GM21717 (cell line): ENCODE data around the gene CLCN4.

Experiments
- ATAC-seq: cut with Tn5 transposase; IDR thresholded peaks from one replicate; pipeline ENCODE4 v1.9.1; 2021; ENCODE audit warnings: mild to moderate bottlenecking, moderate library complexity; ENCODE audit not compliant: unreplicated experiment

CLCN4 gene

DNA sequence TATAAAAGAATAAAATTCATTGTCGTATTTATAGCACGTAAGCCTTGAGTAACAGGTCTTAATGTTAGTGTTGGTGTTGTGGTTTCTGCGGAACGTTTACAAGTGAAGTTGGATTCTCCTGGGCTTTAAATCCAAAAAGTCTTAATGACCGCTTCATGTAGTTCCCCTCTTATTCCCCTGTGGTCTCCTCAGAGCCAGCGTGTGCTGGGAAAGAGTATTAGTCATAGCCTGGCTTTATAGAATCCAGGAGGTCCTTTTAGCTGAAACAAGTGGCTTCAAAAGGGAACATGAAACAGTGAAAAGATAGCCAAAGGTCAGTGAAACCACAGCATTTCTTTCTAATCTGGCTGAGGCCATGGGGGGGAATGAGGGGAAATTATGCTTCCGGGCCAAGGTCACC lies 79.1 kb downstream of the CLCN4 start:
- ATAC-seq = no peak

DNA sequence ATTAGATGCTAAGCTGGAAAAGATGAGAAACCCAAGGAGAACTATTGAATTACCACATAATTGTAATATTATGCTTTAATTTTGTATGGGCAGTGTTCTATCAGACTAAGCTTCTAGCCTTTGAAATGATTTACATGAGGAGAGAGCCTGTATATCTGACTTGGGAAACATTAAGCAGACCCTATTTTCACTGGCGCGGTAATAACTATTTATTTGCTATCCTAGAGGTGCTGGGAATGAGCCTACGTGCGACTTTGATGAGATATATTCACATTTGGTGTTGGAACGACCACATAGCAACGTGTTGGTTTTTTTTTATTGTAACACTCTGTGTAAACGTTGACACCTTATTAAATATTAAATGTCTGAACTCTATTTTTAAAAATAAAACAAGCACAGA lies 80.5 kb downstream of the CLCN4 start:
- ATAC-seq = no peak

DNA sequence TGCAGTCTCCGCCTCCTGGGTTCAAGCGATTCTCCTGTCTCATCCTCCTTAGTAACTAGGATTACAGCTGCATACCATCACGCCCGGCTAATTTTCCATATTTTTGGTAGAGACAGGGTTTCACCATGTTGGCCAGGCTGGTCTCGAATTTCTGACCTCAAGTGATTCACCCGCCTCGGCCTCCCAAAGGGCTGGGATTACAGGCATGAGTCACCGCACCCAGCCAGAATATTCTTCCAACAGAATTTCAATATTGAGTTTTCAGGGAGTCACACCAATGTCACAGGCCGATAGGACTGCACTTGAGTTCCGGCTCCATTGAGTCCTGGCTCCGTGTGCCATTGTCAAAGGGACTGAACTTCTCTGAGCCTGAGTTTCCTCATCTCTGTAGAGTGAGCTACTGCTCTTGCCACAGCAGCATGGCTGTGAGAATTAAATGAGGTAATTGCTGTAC lies 82.9 kb downstream of the CLCN4 start:
- ATAC-seq = no peak

DNA sequence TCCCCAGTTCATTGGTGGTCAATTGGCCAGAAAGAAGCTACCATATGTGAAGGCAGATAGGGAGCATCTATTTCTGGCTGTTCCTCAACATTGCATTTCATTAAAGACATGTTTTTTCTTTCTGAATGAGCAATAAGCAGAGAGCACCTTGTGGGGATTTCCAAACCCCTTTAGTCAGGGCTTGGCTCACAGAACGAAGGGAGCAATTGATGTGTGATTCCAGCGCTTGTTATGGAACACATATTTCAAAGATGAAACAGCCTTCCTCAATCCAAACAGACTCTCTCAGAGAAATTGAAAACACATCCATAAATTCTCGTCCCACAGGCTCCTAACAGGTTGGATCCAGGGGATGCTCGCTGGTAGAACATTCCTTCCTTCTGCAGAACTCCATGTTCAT lies 84.1 kb downstream of the CLCN4 start:
- no peak for ATAC-seq

DNA sequence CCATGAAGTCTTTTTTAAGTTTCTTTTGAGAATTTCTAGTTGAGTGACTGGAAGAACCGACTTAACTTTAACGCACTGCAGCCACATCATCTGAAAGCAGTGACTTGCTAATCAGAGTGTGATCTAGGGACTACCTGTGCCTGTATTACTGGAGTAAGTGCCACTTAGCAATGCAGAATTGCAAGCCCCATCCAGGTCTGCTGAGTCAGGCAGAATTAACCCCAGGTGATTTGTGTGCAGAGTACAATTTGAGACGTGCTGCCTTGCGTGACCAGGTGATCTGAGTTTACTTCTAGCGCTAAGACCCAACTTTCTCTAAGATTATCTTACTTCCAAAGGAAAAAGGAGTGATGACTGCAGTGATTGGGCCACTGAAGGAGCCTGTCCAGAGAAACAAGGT lies 85.3 kb downstream of the CLCN4 start:
- no peak for ATAC-seq

DNA sequence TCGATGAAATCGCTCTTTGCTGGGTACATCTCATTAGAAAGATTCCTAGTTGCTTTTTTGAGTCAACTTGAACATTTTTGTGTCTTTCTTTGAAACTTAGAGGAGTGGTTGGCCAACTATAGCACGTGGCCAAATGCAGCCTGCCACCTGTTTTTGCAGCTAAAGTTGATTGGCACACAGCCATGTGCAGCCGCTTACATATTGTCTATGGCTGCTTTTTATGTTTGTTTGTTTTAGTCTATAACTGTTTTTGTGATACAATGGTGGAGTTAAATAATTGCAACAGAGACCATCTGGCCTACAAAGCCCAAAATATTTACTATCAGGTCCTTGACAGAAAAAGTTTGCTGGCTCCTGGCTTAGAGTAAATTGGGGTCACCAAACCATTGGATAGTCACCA lies 86.3 kb downstream of the CLCN4 start:
- ATAC-seq = no peak

DNA sequence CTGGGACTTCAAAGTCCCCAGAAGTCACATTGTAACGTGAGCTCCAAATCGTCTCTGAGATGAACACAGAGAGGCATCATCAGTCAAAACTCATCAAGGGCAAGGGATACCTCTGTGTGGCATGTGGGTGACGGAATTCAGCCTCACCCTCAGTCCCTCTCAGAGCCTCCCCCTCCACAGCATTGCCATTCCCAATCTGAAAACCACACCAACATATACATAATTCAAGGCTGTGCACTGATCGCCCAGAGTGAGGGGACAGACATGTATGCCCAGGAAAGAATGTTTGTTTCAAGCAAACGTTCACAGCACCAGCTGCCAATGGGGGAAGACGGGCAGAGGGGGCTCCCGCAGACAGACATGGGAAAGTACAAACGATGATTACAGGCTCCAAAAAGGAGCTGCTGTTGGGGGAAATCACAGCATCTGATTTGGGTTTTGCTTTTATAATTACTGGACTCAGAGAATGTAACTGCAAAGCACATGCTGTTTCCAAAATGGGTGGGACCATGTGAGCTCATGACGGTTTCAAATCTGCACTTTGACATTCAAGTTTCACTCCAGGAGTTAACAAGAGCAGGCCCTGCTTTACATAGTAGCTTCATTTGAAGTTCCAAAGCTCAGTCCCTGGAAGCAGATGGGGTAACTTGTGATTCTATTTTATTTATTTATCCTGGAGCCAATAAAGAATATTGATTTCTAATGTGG lies 88.3 kb downstream of the CLCN4 start:
- no peak for ATAC-seq

DNA sequence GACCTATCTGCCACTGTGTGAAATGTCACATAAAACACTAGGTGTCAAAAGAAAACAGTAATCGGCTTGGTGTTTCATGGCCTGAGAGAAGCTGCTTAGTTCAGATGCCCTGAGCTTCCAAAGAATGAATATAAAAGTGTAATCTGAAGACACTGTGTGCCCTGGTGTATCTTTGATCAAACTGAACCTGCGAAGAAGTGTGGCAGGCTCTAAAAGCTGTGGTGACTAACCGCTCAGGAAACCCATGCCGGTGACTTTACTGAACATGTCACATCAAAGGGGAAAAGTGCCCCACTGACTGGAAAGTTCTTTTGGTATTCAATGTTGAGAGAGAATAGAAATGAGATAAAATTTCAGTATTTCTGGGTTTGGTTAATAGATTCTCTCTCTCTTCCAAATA lies 89.1 kb downstream of the CLCN4 start:
- no peak for ATAC-seq

DNA sequence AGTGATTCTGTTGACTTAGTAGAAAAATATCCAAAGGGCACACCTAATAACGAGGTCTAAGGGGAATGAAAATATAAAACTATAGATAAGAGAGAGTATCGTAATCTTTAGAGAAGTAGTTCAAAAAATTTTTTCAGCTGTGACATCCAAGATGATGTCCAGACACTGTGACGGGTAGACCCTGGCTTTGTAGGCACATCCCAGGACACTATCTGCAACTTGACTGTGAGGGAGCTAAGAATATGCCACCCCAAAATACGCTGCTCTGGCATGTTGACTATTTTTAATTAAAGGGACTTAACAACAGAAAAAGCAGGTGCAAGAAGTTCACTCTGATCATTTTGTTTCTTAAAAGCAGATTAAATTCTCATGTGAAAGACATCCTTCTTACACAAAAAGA lies 89.5 kb downstream of the CLCN4 start:
- no peak for ATAC-seq

DNA sequence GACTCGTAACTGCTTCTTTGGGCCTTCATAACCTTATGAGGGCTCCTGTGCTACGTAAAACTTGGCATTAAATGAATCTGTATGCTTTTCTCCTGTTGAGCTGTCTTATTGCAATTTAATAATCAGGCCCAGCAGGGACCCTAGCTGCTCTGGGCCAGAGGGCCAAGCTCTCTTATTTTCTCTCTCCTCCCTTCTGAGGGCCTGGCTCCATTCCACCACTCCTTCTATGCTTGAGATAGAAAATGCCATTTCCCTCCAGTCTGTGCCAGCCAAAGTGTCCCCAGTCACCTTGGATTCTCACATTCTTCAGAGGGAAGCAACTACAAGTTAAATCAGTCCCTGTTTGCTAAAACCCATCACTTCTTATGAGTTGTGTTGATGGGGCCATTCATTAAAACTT lies 90.1 kb downstream of the CLCN4 start:
- no peak for ATAC-seq

DNA sequence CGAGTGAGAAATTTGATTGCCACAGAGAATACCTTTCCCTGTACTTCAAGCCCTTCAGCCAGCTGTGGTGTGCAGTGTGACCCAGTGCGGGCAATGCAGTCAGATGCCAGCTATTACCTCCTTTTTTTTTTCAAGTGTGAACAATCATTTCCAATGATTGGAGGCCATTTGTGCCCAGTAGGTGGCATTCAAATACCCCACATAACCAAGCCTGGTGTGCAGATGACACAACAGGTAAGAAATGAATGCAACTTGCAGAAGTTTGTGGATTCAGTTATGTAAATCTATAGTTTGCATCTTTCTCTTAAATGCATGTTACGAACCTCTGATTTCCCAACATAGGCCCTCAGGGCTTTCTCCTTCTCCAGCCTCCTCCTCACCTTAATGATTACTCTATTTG lies 98.0 kb downstream of the CLCN4 start:
- no peak for ATAC-seq

DNA sequence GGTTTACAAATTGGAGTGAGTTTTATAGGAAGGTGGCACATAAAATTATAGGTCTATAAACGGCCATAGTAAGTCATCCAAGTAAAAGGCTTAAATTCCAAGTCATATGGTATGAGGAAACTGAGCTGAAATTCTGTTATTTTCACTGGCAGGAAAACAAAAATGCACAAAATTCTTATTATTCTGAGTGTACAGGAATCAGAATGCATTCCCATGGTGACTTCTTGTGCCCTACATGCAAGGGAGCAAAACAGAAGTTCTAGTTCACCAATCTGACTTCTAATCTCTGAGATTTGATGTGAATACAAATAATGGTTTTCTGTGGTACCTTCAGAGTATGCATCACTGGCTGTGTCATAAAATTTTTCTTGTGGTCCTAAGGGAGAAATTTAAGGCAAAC lies 102.9 kb downstream of the CLCN4 start:
- no peak for ATAC-seq

DNA sequence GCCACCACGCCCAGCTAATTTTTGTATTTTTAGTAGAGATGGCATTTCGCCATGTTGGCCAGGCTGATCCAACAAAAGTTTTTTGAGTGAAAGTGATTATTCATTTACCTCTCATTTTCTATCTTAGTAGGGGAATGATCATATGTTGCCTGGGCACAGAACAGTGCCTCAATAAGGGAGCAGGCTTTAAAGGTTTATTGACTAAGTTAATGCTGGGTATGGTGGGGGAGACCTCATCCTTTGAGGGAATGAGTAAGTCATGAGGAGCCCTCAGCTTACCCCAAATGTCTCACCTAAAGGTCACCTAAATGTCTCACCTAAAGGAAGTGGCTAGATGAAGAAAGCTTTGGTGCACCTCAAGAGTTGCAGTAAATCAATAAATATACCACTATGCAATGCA lies 109.0 kb downstream of the CLCN4 start:
- no peak for ATAC-seq

DNA sequence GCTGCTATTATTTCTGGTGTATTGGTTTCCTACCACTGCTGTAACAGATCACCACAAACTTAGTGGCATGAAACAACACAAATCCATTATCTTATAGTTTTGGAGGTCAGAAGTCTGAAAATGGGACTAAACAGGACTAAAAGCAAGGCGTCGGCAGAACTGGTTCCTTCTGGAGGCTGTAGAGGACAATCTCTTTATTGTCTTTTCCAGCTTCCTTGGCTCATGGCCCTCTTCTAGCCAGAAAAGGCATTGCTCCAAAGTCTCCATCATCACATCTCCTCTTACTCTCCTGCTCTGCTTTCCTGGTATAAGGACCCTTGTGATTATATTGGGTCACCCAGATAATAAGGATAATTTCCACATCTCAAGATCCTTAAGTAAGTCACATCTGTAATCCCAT lies 121.9 kb downstream of the CLCN4 start:
- ATAC-seq = no peak

DNA sequence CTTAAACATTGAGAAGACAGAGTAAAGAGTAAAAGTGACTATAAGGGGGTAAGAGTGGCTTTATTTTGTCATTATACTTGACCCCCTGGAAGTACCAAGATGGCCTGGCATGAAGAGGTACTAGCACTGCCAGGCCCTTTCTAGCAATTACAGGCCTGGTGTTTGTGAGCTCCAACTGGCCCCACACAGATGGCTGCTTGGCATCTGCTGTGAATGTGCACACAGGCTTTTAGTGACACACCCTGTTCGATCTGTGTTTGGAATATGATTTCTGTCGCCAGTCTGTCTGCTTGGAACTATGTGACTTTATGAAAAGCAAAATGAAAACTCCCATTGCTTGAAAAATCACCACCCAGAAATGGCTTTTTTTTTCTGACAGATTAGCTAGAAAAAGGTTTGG lies 123.3 kb downstream of the CLCN4 start:
- ATAC-seq = no peak

DNA sequence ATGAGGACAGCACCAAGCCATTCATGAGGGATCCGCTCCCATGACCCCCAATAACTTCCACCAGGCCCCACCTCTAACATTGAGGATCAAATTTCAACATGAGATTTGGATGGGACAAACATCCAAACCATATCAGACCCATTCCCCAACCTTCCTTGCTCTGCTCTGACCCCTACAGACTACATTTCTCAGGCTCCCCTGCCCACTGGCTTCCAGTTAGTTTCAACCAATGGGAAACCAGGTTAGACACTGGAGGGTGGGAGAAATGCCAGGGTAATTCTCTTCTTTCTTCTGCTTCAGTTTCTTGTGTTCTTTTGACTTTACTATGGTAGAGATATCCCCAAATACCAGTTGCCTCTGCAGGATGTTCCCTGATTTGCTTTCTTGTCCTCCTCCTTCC lies 125.7 kb downstream of the CLCN4 start:
- ATAC-seq = no peak

DNA sequence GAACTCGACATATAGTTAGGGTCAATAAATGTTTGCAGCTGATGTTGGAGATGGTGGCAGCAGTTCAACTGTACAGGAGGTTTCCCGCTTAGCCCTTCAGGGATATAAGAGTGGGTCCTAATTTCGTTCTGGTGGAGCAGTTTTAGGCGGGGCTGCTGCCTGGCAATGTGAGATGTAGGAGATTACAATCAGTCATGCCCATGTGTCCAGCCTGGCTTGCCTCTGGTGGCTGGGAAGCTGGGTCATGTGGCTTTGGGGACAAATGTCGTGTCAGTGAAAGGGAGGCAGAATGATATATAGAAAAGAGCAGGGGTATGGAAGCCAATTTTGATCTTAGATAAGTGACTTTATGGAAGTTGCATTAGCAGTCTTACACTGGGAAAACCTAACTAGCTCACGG lies 129.4 kb downstream of the CLCN4 start:
- ATAC-seq = no peak
